ENCODE results near the gene TMIGD1.

GRCh38 chr17:30278032-30278431 is 55.8 kb downstream of the TMIGD1 start:
- TF ChIP-seq HNF4G (IDR thresholded peaks at IDR 0.05; ENCODE audit: borderline replicate concordance, low read depth, low read length) (no peak), HNF4G (CRISPR knock-in tag; IDR thresholded peaks at IDR 0.05; ENCODE audit: borderline replicate concordance, low read depth) (no peak), KDM2A (CRISPR knock-in tag; IDR thresholded peaks at IDR 0.05; ENCODE audit: borderline replicate concordance, low read depth) (no peak), ZNF230 (CRISPR knock-in tag; IDR thresholded peaks at IDR 0.05) (no peak), ZNF274 (CRISPR knock-in tag; IDR thresholded peaks at IDR 0.05) (no peak), SOX13 (IDR thresholded peaks at IDR 0.05) (no peak), SOX13 (CRISPR knock-in tag; conservative IDR thresholded peaks at IDR 0.05 in 1 of 2, IDR thresholded peaks at IDR 0.05 in 1 of 2) (no peak), TOE1 (CRISPR knock-in tag; IDR thresholded peaks at IDR 0.05) (no peak), ATRX (CRISPR knock-in tag; IDR thresholded peaks at IDR 0.05; ENCODE audit: borderline replicate concordance) (no peak), ONECUT2 (CRISPR knock-in tag; IDR thresholded peaks at IDR 0.05) (no peak), SP4 (CRISPR knock-in tag; IDR thresholded peaks at IDR 0.05) (no peak), SP2 (CRISPR knock-in tag; IDR thresholded peaks at IDR 0.05) (no peak), ARID4A (CRISPR knock-in tag; IDR thresholded peaks at IDR 0.05; ENCODE audit: borderline replicate concordance) (no peak)
- TF ChIP-seq, protein P1, sequence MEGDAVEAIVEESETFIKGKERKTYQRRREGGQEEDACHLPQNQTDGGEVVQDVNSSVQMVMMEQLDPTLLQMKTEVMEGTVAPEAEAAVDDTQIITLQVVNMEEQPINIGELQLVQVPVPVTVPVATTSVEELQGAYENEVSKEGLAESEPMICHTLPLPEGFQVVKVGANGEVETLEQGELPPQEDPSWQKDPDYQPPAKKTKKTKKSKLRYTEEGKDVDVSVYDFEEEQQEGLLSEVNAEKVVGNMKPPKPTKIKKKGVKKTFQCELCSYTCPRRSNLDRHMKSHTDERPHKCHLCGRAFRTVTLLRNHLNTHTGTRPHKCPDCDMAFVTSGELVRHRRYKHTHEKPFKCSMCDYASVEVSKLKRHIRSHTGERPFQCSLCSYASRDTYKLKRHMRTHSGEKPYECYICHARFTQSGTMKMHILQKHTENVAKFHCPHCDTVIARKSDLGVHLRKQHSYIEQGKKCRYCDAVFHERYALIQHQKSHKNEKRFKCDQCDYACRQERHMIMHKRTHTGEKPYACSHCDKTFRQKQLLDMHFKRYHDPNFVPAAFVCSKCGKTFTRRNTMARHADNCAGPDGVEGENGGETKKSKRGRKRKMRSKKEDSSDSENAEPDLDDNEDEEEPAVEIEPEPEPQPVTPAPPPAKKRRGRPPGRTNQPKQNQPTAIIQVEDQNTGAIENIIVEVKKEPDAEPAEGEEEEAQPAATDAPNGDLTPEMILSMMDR (CRISPR knock-in tag; IDR thresholded peaks at IDR 0.05): peak; percentile 61
- TF ChIP-seq, protein P2, sequence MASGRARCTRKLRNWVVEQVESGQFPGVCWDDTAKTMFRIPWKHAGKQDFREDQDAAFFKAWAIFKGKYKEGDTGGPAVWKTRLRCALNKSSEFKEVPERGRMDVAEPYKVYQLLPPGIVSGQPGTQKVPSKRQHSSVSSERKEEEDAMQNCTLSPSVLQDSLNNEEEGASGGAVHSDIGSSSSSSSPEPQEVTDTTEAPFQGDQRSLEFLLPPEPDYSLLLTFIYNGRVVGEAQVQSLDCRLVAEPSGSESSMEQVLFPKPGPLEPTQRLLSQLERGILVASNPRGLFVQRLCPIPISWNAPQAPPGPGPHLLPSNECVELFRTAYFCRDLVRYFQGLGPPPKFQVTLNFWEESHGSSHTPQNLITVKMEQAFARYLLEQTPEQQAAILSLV (CRISPR knock-in tag; IDR thresholded peaks at IDR 0.05; ENCODE audit: borderline replicate concordance): no peak
